GM20000 (cell line): ENCODE results near the gene KSR1.

Source experiments
- DNase-seq: peaks from one replicate; pipeline ENCODE4 v3.0.0; 2012; ENCODE audit warnings: low spot score
- CTCF ChIP-seq: IDR thresholded peaks from 2 replicates; pipeline ENCODE4 v1.5.1; 2012; ENCODE audit warnings: mild to moderate bottlenecking, control low read depth; ENCODE audit errors: extremely low read depth, missing control alignments

The KSR1 gene

GRCh38 chr17:27596566-27597187 lies 140.4 kb downstream of the KSR1 start:
- TF ChIP-seq CTCF, result no peak
- no peak for DNase-seq

- no peak for TF ChIP-seq CTCF
- DNase-seq, result no peak
Measured at GRCh38 chr17:27597188-27597580, 140.9 kb downstream of the KSR1 start.

- no peak for TF ChIP-seq CTCF
- no peak for DNase-seq
Measured at GRCh38 chr17:27597783-27598320, 141.6 kb downstream of the KSR1 start.

GRCh38 chr17:27598337-27599050 lies 142.2 kb downstream of the KSR1 start:
- no peak for TF ChIP-seq CTCF
- no peak for DNase-seq

GRCh38 chr17:27600471-27600870 lies 144.2 kb downstream of the KSR1 start:
- DNase-seq, result no peak
- no peak for TF ChIP-seq CTCF

- TF ChIP-seq CTCF, result peak; percentile 82
- peak; percentile 82 for DNase-seq
Measured at GRCh38 chr17:27601069-27601974, 145.1 kb downstream of the KSR1 start.

- no peak for TF ChIP-seq CTCF
- no peak for DNase-seq
Measured at GRCh38 chr17:27601975-27602302, 145.7 kb downstream of the KSR1 start.
